SK-N-SH (cell line): ENCODE measurements around the gene NCS1.

Experiments
- EZH2phosphoT487 ChIP-seq: fragments of 200-600 bp; sonication (generic); IDR thresholded peaks from 2 replicates; pipeline ENCODE4 v1.6.1; 2017; ENCODE audit warnings: low read depth, mixed run types, mild to moderate bottlenecking, antibody characterized with exemption, moderate library complexity, borderline replicate concordance
- GABPA ChIP-seq: IDR thresholded peaks from 2 replicates; pipeline ENCODE4 v1.4.0; 2012; ENCODE audit warnings: low read depth, mild to moderate bottlenecking
- JUND ChIP-seq: IDR thresholded peaks from 2 replicates; pipeline ENCODE4 v1.4.0; 2012
- MXI1 ChIP-seq: IDR thresholded peaks from 2 replicates; pipeline ENCODE4 v1.6.1; 2012; ENCODE audit warnings: mild to moderate bottlenecking, low read depth, low read length, improper control_type of control experiment
- POLR2AphosphoS5 ChIP-seq: IDR thresholded peaks from 2 replicates; pipeline ENCODE4 v1.6.1; 2012; ENCODE audit warnings: low read depth, low read length
- RAD21 ChIP-seq: IDR thresholded peaks from 2 replicates; pipeline ENCODE4 v1.6.1; 2012; ENCODE audit warnings: mild to moderate bottlenecking, low read length
- YY1 ChIP-seq: IDR thresholded peaks from 2 replicates; pipeline ENCODE4 v1.4.0; 2012; ENCODE audit warnings: low read depth, mild to moderate bottlenecking
- TF ChIP-seq, protein P1 (sequence below): fragments of 200-600 bp; sonication (generic); IDR thresholded peaks from 2 replicates; pipeline ENCODE4 v1.6.1; 2017; ENCODE audit warnings: antibody characterized with exemption, mild to moderate bottlenecking, moderate library complexity
- TF ChIP-seq, protein P2 (sequence below): IDR thresholded peaks from 2 replicates; pipeline ENCODE4 v1.6.1; 2012; ENCODE audit warnings: mild to moderate bottlenecking, low read depth, low read length, moderate library complexity

DNA sequence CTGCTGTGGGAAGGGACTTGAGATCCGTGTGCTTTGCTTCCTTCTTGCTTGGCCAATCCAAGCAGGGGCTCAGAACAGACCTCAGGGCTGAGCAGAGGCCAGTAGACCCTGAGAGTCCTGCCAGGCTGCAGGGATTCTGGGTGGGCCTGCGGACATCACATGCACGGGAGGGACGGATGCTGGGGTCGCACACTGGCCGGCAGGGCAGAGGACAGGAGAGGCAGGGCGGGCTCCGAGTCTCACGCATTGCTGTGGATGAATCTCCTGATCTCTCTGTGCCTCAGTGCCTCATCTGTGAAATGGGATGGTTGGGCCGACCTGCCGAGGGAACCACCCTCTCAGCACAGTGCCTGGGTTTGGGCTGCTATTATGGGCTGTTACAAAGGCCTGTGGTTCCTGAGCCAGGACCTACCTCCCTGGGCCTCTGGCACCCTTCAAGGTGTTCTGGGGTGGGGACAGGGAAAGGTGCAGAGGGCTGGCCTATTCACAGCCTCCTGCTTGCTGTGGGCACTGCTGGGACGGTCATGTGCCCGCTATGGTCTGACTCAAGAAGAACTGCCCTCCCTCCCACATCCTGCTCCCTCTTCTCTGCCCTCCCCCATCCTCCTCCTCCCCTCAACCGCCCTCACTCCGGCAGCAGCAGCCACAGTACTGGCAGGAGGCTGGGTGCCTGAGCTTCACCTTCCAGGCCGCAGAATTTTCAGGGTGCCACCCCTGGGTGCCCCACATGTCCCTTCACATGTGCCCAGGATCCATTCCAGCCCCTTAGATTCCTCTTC lies 43.3 kb downstream of the NCS1 start:
- TF ChIP-seq MXI1, result no peak
- TF ChIP-seq JUND, result no peak
- TF ChIP-seq POLR2AphosphoS5, result no peak
- TF ChIP-seq, protein P1, sequence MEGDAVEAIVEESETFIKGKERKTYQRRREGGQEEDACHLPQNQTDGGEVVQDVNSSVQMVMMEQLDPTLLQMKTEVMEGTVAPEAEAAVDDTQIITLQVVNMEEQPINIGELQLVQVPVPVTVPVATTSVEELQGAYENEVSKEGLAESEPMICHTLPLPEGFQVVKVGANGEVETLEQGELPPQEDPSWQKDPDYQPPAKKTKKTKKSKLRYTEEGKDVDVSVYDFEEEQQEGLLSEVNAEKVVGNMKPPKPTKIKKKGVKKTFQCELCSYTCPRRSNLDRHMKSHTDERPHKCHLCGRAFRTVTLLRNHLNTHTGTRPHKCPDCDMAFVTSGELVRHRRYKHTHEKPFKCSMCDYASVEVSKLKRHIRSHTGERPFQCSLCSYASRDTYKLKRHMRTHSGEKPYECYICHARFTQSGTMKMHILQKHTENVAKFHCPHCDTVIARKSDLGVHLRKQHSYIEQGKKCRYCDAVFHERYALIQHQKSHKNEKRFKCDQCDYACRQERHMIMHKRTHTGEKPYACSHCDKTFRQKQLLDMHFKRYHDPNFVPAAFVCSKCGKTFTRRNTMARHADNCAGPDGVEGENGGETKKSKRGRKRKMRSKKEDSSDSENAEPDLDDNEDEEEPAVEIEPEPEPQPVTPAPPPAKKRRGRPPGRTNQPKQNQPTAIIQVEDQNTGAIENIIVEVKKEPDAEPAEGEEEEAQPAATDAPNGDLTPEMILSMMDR, result no peak
- TF ChIP-seq GABPA, result no peak
- no peak for TF ChIP-seq EZH2phosphoT487
- TF ChIP-seq RAD21, result no peak
- no peak for TF ChIP-seq YY1
- TF ChIP-seq, protein P2, sequence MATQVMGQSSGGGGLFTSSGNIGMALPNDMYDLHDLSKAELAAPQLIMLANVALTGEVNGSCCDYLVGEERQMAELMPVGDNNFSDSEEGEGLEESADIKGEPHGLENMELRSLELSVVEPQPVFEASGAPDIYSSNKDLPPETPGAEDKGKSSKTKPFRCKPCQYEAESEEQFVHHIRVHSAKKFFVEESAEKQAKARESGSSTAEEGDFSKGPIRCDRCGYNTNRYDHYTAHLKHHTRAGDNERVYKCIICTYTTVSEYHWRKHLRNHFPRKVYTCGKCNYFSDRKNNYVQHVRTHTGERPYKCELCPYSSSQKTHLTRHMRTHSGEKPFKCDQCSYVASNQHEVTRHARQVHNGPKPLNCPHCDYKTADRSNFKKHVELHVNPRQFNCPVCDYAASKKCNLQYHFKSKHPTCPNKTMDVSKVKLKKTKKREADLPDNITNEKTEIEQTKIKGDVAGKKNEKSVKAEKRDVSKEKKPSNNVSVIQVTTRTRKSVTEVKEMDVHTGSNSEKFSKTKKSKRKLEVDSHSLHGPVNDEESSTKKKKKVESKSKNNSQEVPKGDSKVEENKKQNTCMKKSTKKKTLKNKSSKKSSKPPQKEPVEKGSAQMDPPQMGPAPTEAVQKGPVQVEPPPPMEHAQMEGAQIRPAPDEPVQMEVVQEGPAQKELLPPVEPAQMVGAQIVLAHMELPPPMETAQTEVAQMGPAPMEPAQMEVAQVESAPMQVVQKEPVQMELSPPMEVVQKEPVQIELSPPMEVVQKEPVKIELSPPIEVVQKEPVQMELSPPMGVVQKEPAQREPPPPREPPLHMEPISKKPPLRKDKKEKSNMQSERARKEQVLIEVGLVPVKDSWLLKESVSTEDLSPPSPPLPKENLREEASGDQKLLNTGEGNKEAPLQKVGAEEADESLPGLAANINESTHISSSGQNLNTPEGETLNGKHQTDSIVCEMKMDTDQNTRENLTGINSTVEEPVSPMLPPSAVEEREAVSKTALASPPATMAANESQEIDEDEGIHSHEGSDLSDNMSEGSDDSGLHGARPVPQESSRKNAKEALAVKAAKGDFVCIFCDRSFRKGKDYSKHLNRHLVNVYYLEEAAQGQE, result no peak
